HEK293 (cell line): ENCODE results near the gene B4GALT6.

ENCODE experiments used
- CTCF ChIA-PET: fragments of 350-600 bp; formaldehyde crosslinking; extraction: SDS; loops from one replicate; lab custom pipeline; 2021; ENCODE audit warnings: antibody characterized with exemption; lab: Yijun Ruan, JAX
- POLR2A ChIA-PET: fragments of 300-600 bp; formaldehyde crosslinking; extraction: SDS; loops from one replicate; lab custom pipeline; 2020; ENCODE audit warnings: antibody characterized with exemption, inconsistent platforms; lab: Yijun Ruan, JAX
- H3K27ac ChIP-seq: fragments of 200-500 bp; sonication (Bioruptor generic); 2 replicates; pipeline ENCODE4 v1.5.1; 2014; ENCODE audit warnings: low read depth, low read length, control low read depth, inconsistent platforms; ENCODE audit errors: extremely low read depth
- H3K36me3 ChIP-seq, 2 experiments: fragments of 200-500 bp in 1 of 2; sonication (Bioruptor generic) in 1 of 2; 1 replicate in 1 of 2; 2 replicates in 1 of 2; pipeline ENCODE4 v1.5.1; 2014 to 2017; ENCODE audit warnings: inconsistent platforms in 2 of 2, low read length in 2 of 2; ENCODE audit not compliant: control insufficient read depth in 2 of 2, insufficient read depth in 1 of 2
- H3K4me1 ChIP-seq: fragments of 200-500 bp; sonication (Bioruptor generic); 2 replicates; pipeline ENCODE4 v1.5.1; 2014; ENCODE audit warnings: mild to moderate bottlenecking, low read length, inconsistent platforms; ENCODE audit not compliant: control insufficient read depth, insufficient read depth
- H3K4me3 ChIP-seq: 2 replicates; pipeline ENCODE4 v1.5.1; 2011; ENCODE audit warnings: low read depth, mild to moderate bottlenecking, control low read depth, low read length, moderate library complexity
- H3K9me3 ChIP-seq: fragments of 200-500 bp; sonication (Bioruptor generic); 2 replicates; pipeline ENCODE4 v1.5.1; 2014; ENCODE audit warnings: low read depth, low read length, inconsistent platforms; ENCODE audit not compliant: control insufficient read depth, insufficient read depth
- FEZF1 ChIP-seq: fragments of 450-650 bp; formaldehyde crosslinking; IDR thresholded peaks from 2 replicates; pipeline ENCODE4 v1.5.1; 2016; ENCODE audit warnings: missing biosample characterization, missing genetic modification characterization
- PRDM1 ChIP-seq: fragments of 450-650 bp; formaldehyde crosslinking; IDR thresholded peaks from 2 replicates; pipeline ENCODE4; 2016; ENCODE audit warnings: missing biosample characterization, missing genetic modification characterization
- TRIM28 ChIP-seq: IDR thresholded peaks from 2 replicates; pipeline ENCODE4 v1.6.1; 2011; ENCODE audit warnings: low read length, control low read depth, borderline replicate concordance
- WT1 ChIP-seq: fragments of 450-650 bp; formaldehyde crosslinking; IDR thresholded peaks from 2 replicates; pipeline ENCODE4 v1.5.1; 2016; ENCODE audit warnings: missing biosample characterization, missing genetic modification characterization
- ZNF335 ChIP-seq: fragments of 450-650 bp; formaldehyde crosslinking; conservative IDR thresholded peaks from 2 replicates; pipeline ENCODE4 v1.5.1; 2016; ENCODE audit warnings: missing biosample characterization, missing genetic modification characterization
- ZNF341 ChIP-seq: fragments of 450-650 bp; formaldehyde crosslinking; IDR thresholded peaks from 2 replicates; pipeline ENCODE4; 2016; ENCODE audit warnings: low read depth, missing biosample characterization, missing genetic modification characterization
- ZNF426 ChIP-seq: fragments of 450-650 bp; formaldehyde crosslinking; IDR thresholded peaks from 2 replicates; pipeline ENCODE4 v1.5.1; 2017; ENCODE audit warnings: missing biosample characterization, missing genetic modification characterization, mild to moderate bottlenecking, inconsistent platforms, moderate library complexity
- ZNF544 ChIP-seq: fragments of 450-650 bp; formaldehyde crosslinking; IDR thresholded peaks from 2 replicates; pipeline ENCODE4 v1.5.0; 2017; ENCODE audit warnings: missing biosample characterization, missing genetic modification characterization
- ZNF549 ChIP-seq: fragments of 450-650 bp; IDR thresholded peaks from 2 replicates; pipeline ENCODE4 v1.5.1; 2018; ENCODE audit warnings: missing biosample characterization, missing genetic modification characterization, mild to moderate bottlenecking, inconsistent platforms, moderate library complexity
- ZNF621 ChIP-seq: fragments of 450-650 bp; formaldehyde crosslinking; IDR thresholded peaks from 2 replicates; pipeline ENCODE4 v1.5.1; 2017; ENCODE audit warnings: missing biosample characterization, missing genetic modification characterization
- ZNF629 ChIP-seq: fragments of 450-650 bp; formaldehyde crosslinking; IDR thresholded peaks from 2 replicates; pipeline ENCODE4 v1.5.1; 2017; ENCODE audit warnings: missing biosample characterization, missing genetic modification characterization
- ZNF843 ChIP-seq: fragments of 450-650 bp; formaldehyde crosslinking; IDR thresholded peaks from 2 replicates; pipeline ENCODE4 v1.5.1; 2016; ENCODE audit warnings: missing biosample characterization, missing genetic modification characterization
- TF ChIP-seq, protein P1 (sequence below): fragments of 450-650 bp; formaldehyde crosslinking; IDR thresholded peaks from 2 replicates; pipeline ENCODE4 v1.5.0; 2017; ENCODE audit warnings: missing biosample characterization, missing genetic modification characterization, borderline replicate concordance
- TF ChIP-seq, protein P2 (sequence below): fragments of 450-650 bp; formaldehyde crosslinking; IDR thresholded peaks from 2 replicates; pipeline ENCODE4 v1.5.1; 2017; ENCODE audit warnings: missing biosample characterization, missing genetic modification characterization
- TF ChIP-seq, protein P3 (sequence below): fragments of 450-650 bp; formaldehyde crosslinking; IDR thresholded peaks from 2 replicates; pipeline ENCODE4 v1.5.1; 2017; ENCODE audit warnings: missing biosample characterization, missing genetic modification characterization
- TF ChIP-seq, protein P4 (sequence below): fragments of 450-650 bp; formaldehyde crosslinking; IDR thresholded peaks from 2 replicates; pipeline ENCODE4 v1.5.1; 2017; ENCODE audit warnings: missing biosample characterization, missing genetic modification characterization

The B4GALT6 gene

DNA sequence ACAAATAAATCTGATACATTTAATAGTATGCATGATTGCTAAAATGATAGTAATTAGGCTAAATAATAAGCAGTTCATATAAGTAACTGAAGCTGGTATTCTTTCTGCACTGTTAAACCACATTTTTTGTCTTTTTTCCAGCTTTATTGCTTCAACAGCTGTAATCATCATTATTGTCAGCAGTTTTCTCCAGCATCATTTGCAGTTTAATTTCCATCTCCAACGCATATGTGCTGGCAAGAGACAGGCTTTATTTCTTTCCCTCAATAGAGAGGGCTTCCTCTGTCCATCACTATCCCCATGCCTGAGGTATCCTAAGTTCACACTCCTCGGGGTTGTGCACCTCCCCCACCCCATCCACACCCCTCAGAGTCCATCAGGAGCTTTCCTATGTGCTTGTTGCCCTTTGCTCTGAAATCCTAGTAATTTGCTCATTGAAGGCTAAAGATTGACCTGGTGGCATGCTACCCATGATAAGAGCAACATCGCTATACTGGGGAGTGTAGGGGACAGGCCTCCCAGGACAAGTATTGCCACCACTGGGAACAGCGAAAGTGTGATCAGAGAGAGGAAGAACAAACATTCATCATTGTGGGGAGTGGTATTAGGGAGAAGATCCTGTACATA, 37.1 kb downstream of the B4GALT6 start:
- Histone ChIP-seq H3K36me3 (no peaks in the 10 kb centered on the region), H3K9me3 (no peaks in the 10 kb centered on the region), H3K27ac (no peak overlapping the region)
- TF ChIP-seq TRIM28, result 0 out of 2 replicates have a peak, but pooled peaks have one; percentile 46
- no peak for TF ChIP-seq ZNF426
- 0 out of 2 replicates have a peak, but pooled peaks have one; percentile 25 for TF ChIP-seq ZNF341 (tag by site-specific recombination)
- TF ChIP-seq, all 188 proteins: peak for 2
- POLR2A ChIA-PET, result no interaction called here
- no peak overlapping the region for H3K4me3 ChIP-seq
- CTCF ChIA-PET, result interaction anchor here (0.6 to 1.3 kb wide), 6 partner anchors 15 to 59 kb away, joined by 3 to 4 read pairs (median 3); no protein-coding TSS in a partner anchor
- H3K4me1 ChIP-seq, result peaks cover 11% of the 10 kb centered on the region

DNA sequence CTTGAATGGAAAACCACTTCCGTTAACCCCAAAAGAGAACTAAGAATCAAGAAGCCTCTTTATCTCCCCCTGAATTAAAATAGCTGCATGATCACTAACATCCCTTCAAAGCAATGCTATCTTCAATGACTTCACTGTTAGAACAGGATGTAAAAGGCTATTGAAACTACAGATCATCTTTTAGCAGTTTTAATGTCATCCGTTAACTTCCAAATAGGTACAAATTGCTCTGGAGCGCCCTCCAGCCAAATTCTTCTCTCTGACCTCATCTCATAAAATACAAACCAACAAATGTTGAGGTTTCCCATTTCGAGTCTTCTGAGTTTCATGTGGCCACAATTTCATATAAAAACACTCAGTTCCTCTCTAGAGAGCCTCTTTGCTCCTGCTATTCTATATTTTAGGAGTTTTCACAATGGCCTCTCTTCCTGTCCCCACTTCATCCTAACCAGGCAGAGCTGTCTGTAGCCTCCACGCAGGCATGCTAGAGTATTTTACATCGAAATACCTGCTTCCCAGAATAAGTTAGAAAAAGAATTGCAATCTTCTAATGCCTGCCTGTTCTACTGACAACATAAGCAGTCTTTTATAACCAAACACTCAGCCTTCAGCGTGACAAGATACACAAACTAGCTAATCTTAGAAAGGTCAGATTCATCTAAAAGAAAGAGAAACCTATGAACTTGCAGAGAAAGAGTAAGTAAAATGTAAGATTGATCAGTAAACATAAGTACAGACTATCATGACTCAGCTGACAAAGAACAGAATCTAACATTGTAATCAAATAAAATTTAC, 37.9 kb downstream of the B4GALT6 start:
- ChIA-PET CTCF (interaction anchor here (0.6 to 1.3 kb wide), 6 partner anchors 15 to 141 kb away, joined by 3 to 4 read pairs (median 3); no protein-coding TSS in a partner anchor), POLR2A (no interaction called here)
- Histone ChIP-seq H3K36me3 (no peaks in the 10 kb centered on the region), H3K27ac (no peak overlapping the region), H3K9me3 (no peaks in the 10 kb centered on the region), H3K4me1 (peaks cover 11% of the 10 kb centered on the region), H3K4me3 (no peak overlapping the region)
- TF ChIP-seq, protein P1, sequence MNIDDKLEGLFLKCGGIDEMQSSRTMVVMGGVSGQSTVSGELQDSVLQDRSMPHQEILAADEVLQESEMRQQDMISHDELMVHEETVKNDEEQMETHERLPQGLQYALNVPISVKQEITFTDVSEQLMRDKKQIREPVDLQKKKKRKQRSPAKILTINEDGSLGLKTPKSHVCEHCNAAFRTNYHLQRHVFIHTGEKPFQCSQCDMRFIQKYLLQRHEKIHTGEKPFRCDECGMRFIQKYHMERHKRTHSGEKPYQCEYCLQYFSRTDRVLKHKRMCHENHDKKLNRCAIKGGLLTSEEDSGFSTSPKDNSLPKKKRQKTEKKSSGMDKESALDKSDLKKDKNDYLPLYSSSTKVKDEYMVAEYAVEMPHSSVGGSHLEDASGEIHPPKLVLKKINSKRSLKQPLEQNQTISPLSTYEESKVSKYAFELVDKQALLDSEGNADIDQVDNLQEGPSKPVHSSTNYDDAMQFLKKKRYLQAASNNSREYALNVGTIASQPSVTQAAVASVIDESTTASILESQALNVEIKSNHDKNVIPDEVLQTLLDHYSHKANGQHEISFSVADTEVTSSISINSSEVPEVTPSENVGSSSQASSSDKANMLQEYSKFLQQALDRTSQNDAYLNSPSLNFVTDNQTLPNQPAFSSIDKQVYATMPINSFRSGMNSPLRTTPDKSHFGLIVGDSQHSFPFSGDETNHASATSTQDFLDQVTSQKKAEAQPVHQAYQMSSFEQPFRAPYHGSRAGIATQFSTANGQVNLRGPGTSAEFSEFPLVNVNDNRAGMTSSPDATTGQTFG (tag by site-specific recombination), result no peak
- TF ChIP-seq PRDM1 (0 out of 2 replicates have a peak, but pooled peaks have one; percentile 11), FEZF1 (tag by site-specific recombination) (peak; percentile 63), ZNF335 (tag by site-specific recombination) (no peak), ZNF544 (tag by site-specific recombination) (no peak), WT1 (tag by site-specific recombination) (no peak), ZNF549 (tag by site-specific recombination) (0 out of 2 replicates have a peak, but pooled peaks have one; percentile 22), ZNF629 (tag by site-specific recombination) (peak; percentile 55), ZNF621 (tag by site-specific recombination) (no peak), ZNF843 (tag by site-specific recombination) (peak; percentile 71)
- TF ChIP-seq, protein P2, sequence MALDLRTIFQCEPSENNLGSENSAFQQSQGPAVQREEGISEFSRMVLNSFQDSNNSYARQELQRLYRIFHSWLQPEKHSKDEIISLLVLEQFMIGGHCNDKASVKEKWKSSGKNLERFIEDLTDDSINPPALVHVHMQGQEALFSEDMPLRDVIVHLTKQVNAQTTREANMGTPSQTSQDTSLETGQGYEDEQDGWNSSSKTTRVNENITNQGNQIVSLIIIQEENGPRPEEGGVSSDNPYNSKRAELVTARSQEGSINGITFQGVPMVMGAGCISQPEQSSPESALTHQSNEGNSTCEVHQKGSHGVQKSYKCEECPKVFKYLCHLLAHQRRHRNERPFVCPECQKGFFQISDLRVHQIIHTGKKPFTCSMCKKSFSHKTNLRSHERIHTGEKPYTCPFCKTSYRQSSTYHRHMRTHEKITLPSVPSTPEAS (tag by site-specific recombination), result no peak
- TF ChIP-seq, protein P3, sequence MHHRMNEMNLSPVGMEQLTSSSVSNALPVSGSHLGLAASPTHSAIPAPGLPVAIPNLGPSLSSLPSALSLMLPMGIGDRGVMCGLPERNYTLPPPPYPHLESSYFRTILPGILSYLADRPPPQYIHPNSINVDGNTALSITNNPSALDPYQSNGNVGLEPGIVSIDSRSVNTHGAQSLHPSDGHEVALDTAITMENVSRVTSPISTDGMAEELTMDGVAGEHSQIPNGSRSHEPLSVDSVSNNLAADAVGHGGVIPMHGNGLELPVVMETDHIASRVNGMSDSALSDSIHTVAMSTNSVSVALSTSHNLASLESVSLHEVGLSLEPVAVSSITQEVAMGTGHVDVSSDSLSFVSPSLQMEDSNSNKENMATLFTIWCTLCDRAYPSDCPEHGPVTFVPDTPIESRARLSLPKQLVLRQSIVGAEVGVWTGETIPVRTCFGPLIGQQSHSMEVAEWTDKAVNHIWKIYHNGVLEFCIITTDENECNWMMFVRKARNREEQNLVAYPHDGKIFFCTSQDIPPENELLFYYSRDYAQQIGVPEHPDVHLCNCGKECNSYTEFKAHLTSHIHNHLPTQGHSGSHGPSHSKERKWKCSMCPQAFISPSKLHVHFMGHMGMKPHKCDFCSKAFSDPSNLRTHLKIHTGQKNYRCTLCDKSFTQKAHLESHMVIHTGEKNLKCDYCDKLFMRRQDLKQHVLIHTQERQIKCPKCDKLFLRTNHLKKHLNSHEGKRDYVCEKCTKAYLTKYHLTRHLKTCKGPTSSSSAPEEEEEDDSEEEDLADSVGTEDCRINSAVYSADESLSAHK, result peak; percentile 92
- TF ChIP-seq, protein P4, sequence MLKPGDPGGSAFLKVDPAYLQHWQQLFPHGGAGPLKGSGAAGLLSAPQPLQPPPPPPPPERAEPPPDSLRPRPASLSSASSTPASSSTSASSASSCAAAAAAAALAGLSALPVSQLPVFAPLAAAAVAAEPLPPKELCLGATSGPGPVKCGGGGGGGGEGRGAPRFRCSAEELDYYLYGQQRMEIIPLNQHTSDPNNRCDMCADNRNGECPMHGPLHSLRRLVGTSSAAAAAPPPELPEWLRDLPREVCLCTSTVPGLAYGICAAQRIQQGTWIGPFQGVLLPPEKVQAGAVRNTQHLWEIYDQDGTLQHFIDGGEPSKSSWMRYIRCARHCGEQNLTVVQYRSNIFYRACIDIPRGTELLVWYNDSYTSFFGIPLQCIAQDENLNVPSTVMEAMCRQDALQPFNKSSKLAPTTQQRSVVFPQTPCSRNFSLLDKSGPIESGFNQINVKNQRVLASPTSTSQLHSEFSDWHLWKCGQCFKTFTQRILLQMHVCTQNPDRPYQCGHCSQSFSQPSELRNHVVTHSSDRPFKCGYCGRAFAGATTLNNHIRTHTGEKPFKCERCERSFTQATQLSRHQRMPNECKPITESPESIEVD (tag by site-specific recombination), result peak; percentile 83
